ENCODE data around the gene MAPT.
"Not testable (repeated sequence)": the region's sequence is repeated elsewhere in the genome, so short reads cannot be mapped to it uniquely, and the experiment has no call there.

The MAPT gene

DNA sequence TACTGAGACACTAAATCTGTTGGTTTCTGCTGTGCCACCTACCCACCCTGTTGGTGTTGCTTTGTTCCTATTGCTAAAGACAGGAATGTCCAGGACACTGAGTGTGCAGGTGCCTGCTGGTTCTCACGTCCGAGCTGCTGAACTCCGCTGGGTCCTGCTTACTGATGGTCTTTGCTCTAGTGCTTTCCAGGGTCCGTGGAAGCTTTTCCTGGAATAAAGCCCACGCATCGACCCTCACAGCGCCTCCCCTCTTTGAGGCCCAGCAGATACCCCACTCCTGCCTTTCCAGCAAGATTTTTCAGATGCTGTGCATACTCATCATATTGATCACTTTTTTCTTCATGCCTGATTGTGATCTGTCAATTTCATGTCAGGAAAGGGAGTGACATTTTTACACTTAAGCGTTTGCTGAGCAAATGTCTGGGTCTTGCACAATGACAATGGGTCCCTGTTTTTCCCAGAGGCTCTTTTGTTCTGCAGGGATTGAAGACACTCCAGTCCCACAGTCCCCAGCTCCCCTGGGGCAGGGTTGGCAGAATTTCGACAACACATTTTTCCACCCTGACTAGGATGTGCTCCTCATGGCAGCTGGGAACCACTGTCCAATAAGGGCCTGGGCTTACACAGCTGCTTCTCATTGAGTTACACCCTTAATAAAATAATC lies 119.3 kb downstream of the MAPT start:
- peak; percentile 45 for DNase-seq

DNA sequence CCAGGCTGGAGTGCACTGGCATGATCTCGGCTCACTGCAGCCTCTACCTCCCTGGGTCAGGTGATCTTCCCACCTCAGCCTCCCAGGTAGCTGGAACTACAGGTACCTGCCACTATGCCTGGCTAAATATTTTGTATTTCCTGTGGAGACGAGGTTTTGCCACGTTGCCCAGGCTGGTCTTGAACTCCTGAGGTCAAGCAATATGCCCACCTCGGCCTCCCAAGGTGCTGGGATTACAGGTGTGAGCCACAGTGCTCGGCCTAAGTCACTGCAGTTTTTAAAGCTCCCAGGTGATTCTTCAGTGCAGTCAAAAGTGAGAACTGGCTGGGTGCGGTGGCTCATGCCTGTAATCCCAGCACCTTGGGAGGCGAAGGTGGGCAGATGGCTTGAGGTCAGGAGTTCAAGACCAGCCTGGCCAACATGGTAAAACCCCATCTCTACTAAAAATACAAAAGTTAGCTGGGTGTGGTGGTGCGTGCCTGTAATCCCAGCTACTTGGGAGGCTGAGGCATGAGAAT lies 125.1 kb downstream of the MAPT start:
- not testable (repeated sequence) for DNase-seq

DNA sequence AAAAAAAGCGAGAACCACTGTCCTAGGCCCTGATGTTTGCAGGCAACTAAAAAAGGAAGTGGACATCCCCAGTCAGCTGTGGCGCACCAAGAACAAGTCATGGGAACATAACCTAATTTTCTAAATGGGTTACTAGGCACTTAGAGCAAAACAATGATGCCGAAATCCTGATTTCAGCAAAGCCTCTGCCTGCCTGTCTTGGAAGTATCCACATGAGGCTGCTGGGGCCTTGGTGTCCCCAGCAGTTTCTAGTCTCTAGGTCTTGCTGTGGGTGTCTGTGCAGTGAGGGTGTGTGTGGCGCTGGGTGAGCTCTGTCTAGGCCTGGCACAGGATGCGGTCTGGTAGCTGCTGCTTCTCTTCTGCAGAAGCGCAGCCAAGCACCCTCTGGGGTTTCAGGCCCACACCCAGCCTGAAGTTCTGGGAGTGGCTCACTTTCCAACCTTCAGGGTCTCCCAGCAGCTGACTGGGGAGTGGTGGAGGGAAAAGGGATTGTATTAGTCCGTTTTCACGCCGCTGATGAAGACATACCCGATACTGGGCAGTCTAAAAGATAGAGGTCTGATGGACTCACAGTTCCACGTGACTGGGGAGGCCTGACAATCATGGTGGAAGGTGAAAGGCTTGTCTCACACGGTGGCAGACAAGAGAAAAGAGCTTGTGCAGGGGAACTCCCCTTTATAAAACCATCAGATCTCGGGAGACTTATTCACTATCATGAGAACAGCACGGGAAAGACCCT lies 125.8 kb downstream of the MAPT start:
- DNase-seq: no peak

- DNase-seq: no peak
These were observed 126.6 kb downstream of the MAPT start for GRCh38 chr17:46020998-46021397.

GRCh38 chr17:46023366-46023765 lies 129.0 kb downstream of the MAPT start:
- not testable (repeated sequence) for DNase-seq

GRCh38 chr17:46023783-46024388 lies 129.5 kb downstream of the MAPT start:
- DNase-seq: peak; percentile 12

DNA sequence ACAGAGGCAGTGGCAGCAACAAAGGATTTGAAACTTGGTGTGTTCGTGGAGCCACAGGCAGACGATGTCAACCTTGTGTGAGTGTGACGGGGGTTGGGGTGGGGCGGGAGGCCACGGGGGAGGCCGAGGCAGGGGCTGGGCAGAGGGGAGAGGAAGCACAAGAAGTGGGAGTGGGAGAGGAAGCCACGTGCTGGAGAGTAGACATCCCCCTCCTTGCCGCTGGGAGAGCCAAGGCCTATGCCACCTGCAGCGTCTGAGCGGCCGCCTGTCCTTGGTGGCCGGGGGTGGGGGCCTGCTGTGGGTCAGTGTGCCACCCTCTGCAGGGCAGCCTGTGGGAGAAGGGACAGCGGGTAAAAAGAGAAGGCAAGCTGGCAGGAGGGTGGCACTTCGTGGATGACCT lies 130.2 kb downstream of the MAPT start:
- DNase-seq: no peak

DNA sequence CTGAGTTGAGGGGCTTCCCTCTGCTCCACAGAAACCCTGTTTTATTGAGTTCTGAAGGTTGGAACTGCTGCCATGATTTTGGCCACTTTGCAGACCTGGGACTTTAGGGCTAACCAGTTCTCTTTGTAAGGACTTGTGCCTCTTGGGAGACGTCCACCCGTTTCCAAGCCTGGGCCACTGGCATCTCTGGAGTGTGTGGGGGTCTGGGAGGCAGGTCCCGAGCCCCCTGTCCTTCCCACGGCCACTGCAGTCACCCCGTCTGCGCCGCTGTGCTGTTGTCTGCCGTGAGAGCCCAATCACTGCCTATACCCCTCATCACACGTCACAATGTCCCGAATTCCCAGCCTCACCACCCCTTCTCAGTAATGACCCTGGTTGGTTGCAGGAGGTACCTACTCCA lies 130.7 kb downstream of the MAPT start:
- no peak for DNase-seq

- no peak for DNase-seq
These were observed 131.3 kb downstream of the MAPT start for GRCh38 chr17:46025510-46026165.

DNA sequence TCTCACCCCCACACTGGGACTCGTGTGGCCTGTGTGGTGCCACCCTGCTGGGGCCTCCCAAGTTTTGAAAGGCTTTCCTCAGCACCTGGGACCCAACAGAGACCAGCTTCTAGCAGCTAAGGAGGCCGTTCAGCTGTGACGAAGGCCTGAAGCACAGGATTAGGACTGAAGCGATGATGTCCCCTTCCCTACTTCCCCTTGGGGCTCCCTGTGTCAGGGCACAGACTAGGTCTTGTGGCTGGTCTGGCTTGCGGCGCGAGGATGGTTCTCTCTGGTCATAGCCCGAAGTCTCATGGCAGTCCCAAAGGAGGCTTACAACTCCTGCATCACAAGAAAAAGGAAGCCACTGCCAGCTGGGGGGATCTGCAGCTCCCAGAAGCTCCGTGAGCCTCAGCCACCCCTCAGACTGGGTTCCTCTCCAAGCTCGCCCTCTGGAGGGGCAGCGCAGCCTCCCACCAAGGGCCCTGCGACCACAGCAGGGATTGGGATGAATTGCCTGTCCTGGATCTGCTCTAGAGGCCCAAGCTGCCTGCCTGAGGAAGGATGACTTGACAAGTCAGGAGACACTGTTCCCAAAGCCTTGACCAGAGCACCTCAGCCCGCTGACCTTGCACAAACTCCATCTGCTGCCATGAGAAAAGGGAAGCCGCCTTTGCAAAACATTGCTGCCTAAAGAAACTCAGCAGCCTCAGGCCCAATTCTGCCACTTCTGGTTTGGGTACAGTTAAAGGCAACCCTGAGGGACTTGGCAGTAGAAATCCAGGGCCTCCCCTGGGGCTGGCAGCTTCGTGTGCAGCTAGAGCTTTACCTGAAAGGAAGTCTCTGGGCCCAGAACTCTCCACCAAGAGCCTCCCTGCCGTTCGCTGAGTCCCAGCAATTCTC lies 132.1 kb downstream of the MAPT start:
- no peak for DNase-seq

DNA sequence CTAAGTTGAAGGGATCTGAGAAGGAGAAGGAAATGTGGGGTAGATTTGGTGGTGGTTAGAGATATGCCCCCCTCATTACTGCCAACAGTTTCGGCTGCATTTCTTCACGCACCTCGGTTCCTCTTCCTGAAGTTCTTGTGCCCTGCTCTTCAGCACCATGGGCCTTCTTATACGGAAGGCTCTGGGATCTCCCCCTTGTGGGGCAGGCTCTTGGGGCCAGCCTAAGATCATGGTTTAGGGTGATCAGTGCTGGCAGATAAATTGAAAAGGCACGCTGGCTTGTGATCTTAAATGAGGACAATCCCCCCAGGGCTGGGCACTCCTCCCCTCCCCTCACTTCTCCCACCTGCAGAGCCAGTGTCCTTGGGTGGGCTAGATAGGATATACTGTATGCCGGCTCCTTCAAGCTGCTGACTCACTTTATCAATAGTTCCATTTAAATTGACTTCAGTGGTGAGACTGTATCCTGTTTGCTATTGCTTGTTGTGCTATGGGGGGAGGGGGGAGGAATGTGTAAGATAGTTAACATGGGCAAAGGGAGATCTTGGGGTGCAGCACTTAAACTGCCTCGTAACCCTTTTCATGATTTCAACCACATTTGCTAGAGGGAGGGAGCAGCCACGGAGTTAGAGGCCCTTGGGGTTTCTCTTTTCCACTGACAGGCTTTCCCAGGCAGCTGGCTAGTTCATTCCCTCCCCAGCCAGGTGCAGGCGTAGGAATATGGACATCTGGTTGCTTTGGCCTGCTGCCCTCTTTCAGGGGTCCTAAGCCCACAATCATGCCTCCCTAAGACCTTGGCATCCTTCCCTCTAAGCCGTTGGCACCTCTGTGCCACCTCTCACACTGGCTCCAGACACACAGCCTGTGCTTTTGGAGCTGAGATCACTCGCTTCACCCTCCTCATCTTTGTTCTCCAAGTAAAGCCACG lies 133.0 kb downstream of the MAPT start:
- no peak for DNase-seq

DNA sequence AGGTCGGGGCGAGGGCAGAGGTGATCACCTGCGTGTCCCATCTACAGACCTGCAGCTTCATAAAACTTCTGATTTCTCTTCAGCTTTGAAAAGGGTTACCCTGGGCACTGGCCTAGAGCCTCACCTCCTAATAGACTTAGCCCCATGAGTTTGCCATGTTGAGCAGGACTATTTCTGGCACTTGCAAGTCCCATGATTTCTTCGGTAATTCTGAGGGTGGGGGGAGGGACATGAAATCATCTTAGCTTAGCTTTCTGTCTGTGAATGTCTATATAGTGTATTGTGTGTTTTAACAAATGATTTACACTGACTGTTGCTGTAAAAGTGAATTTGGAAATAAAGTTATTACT lies 133.6 kb downstream of the MAPT start:
- no peak for DNase-seq

- no peak for DNase-seq
These were observed 134.0 kb downstream of the MAPT start for GRCh38 chr17:46028374-46028773.

- no peak for DNase-seq
These were observed 134.7 kb downstream of the MAPT start for GRCh38 chr17:46028981-46029565.

GRCh38 chr17:46029627-46030026 lies 135.3 kb downstream of the MAPT start:
- no peak for DNase-seq

GRCh38 chr17:46030752-46031151 lies 136.4 kb downstream of the MAPT start:
- no peak for DNase-seq

DNA sequence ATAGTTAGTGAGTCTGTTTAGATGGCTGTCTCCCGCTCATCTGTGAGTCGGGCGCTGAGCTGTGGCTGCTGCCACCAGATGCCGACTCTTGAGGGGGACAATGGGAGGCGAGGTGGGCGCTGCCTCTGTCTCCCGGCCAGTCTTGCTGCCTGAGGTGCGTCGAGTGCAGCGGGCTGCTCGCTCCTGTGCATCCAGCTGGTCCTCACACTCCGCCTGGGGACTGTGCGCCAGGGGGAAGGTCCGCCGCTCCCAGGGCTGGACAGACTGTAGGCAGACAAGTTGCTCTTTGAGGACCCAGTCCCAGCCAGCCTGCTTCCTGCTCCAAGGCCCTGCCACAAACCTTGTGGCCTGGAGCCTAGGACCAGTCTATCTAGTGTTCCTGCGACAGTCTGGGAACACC lies 137.1 kb downstream of the MAPT start:
- no peak for DNase-seq

DNA sequence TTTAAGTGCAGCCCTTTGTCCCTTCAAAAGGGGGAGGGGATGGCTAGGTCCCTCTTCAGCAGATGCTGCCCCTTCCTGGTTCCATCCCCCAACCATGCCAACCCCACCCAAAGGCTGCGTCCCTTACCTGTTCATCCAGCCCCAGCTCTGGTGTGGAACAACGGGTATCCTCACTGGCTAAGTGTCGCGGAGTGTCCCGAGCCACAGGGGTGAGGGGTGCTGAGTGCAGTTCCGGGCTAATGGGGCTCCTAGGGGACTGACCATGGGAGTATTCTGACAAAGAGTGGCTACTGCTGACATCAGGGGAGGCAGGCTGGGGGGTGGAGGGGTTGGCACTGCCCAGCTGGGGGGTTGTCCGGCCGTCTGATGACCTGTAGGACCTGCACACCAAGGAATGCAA lies 137.6 kb downstream of the MAPT start:
- no peak for DNase-seq

DNA sequence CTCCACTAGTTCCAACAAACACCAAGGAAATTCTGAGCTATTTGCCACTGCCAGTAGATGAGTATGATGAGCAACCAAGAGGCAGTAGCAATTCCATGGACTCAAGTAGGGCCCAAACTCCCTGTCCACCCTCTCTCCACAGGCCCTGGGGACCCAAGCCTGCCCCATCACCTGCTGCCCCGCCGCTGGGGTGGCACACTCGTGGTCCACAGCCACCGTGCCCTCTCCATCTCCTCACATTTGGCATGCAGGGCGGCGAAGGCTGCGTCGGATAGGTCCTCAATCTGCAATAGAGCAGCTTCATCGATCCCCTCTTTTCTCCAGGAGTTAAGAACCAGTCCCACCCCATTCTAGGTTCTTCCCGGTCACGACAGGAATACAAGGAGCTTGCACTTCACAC lies 138.6 kb downstream of the MAPT start:
- DNase-seq: no peak

GRCh38 chr17:46033392-46033791 lies 139.0 kb downstream of the MAPT start:
- DNase-seq: no peak
